Ramos (cell line): ENCODE measurements around the gene GUSB.
"Not testable (repeated sequence)": the region's sequence is repeated elsewhere in the genome, so short reads cannot be mapped to it uniquely, and the experiment has no call there.

Source experiments
- in situ Hi-C: fragments of 300-500 bp; cut with MboI; formaldehyde crosslinking; loops from one replicate; pipeline ENCODE4 v1.14.3; 2022; ENCODE audit warnings: low sequenced_read_pairs; ENCODE audit not compliant: unreplicated experiment

GUSB gene

DNA sequence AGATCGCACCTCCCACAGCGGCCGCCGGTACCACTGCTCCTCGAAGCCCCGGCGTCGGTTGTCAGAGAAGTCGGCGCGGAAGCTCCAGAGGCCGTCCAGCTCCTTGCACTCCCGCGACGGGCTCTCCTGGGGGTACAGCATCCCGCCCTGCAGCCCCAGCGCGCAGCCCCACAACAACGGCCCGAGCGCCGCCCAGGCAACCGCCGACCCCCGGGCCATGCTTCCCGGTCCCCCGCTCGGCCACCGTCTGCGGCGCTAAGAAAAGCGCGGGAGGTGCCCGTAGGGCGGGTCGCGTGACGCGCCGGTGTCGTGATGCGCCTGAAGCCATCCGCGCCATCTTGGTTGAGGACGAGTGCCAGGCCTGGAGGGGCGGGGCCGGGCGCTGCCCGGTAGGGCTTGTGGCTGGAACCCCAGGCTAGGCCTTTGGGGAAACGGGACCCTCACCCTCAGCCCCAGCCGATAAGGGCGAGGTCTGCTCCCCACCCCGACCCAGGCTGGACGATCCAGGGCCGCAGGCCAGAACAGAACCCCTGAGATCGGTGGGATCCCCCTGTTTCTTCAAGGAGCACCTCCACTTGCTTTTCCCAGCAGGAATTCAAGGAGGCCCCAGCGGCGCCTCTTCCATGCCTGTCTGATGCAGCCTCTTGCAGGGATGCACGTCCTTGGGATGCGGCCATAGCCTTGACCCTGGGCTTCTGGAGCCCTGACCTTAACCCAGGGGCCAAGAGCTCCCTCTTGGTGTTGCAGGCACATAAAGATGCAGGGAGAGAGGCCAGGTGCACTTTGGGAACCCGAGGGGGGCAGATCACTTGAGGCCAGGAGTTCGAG, at the start of gene GUSB:
GUSB (minus strand) TSS at position 249 of the 828 bp plus-strand sequence; CDS start at position 219, 30 bp downstream.
- in situ Hi-C loops: no loop called here

- in situ Hi-C loops: not testable (repeated sequence)
Measured at GRCh38 chr7:66028342-66028741, 46.3 kb upstream of the GUSB start.

DNA sequence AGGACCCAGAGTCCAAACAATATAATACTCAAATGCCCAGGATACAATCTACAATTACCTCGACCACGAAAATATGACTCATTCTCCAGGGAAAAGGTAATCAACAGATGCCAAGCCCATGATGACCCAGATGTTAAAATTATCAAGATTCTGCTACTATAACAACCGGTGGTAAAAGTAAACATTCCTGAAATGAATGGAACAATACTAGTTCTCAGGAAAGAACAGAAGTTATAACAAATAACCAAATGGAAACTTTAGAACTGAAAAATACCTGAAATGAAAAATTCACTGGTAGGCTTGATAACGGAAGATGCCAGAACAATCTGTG, 34.1 kb upstream of the GUSB start:
- in situ Hi-C loops: no loop called here

- in situ Hi-C loops: no loop called here
Measured at GRCh38 chr7:66015440-66016130, 33.6 kb upstream of the GUSB start.

GRCh38 chr7:66013938-66014337, 31.9 kb upstream of the GUSB start:
- in situ Hi-C loops: no loop called here

DNA sequence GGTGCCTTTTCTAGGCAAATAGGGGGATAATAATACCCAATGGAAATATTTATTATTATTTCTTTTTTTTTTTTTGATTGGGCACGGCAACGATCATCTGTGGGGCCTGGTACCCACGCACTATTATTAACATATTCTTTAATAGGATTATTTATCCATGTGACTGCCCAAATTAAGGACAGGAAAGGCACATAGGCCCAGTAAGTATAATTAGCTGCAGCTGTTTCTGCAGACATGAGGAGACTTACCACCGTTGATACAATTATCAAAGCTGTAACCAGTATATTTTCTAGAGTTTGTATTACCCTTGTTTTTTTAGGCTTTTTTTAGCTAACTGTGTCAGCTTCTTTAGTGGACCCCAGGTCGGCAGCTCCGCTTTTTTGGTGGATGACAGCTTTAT, 25.2 kb upstream of the GUSB start:
- in situ Hi-C loops: no loop called here

DNA sequence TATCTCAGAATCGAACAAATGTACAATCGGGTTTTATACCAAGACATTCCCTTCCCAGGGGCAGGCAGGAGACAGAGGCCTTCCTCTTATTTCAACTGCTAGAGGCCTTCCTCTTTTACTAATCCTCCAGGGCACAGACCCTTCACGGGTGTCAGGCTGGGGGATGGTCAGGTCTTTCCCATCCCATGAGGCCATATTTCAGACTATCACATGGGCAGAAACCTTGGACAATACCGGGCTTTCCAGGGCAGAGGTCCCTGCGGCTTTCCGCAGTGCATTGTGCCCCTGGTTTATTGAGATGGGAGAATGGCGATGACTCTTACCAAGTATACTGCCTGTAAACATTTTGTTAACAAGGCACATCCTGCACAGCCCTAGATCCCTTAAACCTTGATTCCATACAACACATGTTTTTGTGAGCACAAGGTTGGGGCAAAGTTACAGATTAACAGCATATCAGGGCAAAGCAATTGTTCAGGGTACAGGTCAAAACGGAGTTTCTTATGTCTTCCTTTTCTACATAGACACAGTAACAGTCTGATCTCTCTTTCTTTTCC, 23.2 kb upstream of the GUSB start:
- in situ Hi-C loops: not testable (repeated sequence)

DNA sequence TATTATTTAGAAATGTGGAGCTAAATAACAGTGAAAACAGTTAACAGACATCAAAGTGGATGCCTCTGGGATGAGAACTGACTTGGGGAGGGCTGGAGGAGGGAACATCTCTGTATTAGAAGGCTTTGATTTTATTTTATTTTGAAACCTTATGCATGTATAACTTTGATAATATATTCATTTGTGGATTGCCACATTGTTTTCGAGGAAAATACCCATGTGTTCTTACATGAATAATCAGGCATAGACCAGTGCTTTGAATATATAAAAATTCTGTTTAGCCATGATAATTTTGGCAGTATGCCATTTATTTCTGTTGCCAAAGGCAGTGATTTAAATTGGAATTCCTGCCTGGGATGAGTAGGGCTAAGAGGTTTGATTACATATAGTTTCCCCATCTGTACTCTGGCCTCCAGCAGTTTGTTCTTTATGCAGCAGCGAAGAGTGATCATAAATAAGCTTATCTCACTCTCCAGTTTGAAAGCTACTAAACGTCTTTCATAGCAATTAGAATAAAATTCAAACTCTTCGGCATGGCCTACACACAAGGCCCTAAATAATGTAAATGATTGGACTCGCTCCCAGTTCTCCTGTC, 18.9 kb upstream of the GUSB start:
- in situ Hi-C loops: not testable (repeated sequence)

GRCh38 chr7:65994984-65995383, 13.0 kb upstream of the GUSB start:
- in situ Hi-C loops: not testable (repeated sequence)

- in situ Hi-C loops: no loop called here
Measured at GRCh38 chr7:65992526-65992925, 10.5 kb upstream of the GUSB start.

DNA sequence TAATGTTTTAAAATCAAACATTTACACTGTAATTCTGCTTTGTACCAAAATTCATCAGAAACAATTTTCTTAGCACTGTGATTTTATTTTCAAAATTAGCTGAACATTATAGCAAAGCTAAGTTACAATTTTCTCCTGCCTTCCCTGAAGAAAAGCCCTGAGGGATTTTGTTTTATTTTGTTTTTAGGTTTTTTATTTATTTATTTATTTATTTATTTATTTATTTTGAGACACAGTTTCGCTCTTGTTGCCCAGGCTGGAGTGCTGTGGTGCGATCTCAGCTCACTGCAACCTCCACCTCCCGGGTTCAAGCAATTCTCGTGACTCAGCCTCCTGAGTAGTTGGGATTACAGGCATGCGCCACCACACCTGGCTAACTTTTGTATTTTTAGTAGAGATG, 9.8 kb upstream of the GUSB start:
- in situ Hi-C loops: not testable (repeated sequence)

- in situ Hi-C loops: no loop called here
Measured at GRCh38 chr7:65989694-65990080, 7.7 kb upstream of the GUSB start.

- in situ Hi-C loops: not testable (repeated sequence)
Measured at GRCh38 chr7:65988503-65988902, 6.5 kb upstream of the GUSB start.

DNA sequence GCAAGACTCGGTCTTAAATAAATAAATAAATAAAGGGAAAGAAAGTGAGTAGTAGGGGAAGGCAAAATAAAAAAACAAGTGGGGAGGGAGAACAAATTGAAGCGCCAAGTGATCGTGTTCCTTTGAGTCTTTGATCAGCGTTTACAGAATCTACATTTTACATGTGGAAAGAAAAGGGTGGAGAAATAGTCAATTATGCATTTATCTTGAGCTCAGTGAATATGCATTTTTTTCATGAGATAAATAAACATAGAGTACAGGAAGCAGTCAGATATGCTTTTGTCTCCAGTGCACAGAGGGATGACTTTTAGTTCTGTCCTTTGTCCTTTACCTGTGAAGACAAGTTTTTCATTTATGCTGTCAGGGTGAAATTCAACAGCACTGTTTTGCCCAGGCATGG, 6.1 kb upstream of the GUSB start:
- in situ Hi-C loops: no loop called here

DNA sequence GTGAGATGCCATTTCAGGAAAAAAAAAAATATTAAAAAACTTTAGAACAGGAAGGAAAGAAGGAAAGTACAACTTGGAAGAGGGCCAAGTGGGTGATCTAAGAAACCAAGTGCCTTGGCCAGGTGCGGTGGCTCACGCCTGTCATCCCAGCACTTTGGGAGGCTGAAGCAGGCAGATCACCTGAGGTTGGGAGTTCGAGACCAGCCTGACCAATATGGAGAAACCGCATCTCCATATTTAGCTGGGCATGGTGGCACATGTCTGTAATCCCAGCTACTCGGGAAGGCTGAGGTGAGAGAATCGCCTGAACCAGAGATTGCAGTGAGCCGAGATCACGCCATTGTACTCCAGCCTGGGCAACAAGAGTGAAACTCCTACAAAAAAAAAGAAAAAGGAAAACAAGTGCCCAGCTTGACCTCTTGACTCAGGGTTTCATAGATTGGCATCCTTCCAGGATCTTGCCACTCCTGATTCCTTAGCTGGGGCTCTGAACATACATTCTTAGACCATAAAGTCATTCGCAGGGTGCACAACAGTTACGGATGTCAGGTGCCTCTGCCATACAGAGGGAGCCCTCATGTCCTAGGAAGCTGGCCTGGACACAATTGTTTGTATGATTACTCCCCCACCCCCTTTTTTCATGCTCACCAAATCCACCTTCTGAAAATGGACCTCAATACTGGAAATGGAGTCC, 2.1 kb upstream of the GUSB start:
- in situ Hi-C loops: no loop called here

DNA sequence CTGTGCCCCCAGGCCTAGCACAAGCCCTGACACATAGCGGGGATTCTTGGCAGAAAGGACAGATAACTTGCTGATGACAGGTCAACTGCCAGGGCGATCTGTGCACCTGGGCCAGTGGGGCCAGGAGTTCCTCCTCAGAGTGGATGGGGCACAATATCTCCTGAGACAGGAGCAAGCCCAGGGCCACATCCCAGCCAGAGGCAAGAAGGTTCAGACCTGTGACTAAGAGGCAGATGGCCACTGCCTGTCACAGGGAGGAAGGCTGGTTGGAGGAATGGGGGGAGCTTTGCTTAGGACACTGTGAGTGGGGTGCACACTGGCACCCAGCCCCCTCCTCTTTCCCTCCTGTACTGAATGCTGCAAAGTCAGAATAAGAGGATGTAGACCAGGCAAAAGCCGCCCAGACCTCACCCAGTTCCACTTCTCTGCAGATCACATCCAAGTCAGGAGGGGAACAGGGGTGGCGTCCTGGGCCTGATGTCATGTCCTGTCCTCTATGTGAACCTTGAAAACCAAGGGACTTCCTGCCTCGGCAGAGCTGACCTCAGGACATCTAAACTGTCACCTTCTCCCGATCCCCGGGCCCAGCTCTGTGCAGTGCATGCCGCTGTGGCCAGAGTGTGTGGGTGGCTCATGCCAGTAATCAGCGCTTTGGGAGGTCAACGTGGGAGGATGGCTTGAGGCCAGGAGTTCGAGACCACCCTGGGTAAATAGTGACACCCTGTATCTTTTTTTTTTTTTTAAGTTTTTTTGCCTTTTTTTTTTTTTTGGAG, 1.3 kb downstream of the GUSB start:
- in situ Hi-C loops: no loop called here

DNA sequence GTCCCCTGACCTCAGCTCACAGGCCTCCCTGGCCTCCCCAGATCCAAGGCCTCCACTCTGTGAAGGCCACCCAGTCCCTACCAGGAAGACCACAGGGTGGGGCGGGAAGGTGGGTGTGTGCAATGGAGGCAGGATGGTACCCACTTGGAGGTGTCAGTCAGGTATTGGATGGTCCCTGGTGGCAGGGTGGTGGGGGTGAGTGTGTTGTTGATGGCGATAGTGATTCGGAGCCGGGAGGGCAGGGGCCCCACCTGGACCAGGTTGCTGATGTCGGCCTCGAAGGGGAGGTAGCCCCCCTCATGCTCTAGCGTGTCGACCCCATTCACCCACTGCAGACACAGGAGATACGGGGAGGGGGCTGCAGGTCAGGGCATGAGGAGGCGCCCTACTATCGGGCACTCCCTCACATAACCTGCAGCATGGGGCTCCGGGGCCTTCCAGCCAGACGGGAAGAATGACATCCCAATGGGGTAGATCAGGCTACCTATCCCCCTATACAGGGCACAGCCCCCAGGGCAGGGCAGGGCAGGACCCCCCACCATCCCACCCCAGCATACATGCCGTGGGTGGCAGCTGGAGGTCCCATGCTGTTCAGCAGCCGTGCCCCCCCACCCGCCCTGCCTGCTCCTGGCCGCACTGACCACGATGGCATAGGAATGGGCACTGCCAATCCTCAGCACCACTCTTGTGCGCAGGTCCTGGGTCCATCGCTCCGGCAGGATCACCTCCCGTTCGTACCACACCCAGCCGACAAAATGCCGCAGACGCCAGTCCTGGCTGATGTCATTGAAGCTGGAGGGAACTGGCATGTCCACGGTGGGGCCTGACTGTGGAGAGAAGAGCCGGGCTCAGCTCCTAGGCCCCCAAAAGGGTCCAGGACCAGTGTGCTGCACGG, 2.2 kb downstream of the GUSB start:
- in situ Hi-C loops: no loop called here

GRCh38 chr7:65978891-65979582, 3.0 kb downstream of the GUSB start:
- in situ Hi-C loops: no loop called here
